Measurements from ENCODE around the gene CREBBP. TPM values are rescaled to one million over a fixed set of nuclear protein-coding genes. Genes with fewer than 3 reads are reported as not detected.

The CREBBP gene
- total RNA-seq, 1 donor, result 109 TPM

DNA sequence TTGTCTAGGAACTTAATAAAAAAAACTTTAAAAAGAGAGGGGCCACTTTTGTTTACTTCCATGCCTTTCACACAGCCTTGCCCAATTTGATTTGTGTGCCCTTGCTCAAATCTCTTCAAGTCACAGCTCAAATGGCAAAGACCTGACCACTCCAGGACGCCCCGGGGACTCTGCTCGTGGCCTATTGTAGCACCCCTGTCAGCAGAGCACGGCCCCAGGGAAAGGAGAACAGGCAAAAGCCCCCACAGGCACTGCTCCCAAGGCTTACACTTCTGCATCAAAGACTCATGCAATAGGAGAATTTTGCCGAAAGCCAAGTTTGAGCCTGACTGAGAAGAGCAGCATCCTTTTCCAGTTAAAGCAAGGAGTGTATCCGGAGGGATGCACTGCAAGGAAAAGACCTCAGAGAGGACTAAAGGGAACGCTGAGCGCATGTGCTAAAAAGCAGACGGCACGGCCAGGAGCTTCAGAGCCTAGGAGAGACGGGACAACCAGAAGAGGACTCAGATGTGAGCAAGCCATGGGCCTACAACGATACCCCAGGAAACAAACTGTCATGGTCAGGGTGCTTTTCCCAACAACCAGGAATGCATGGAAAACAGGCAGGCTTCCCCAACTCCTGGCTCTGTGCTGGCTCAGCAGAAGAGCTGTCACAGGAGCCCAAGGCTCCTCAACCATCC is 8.2 kb downstream of the CREBBP start:
- Histone ChIP-seq H3K4me3 (ENCODE audit: low read length) (no peak overlapping the region), H3K4me1 (ENCODE audit: insufficient read depth, low read length) (peaks cover 77% of the 10 kb centered on the region), H3K9me3 (ENCODE audit: low read depth, low read length) (no peaks in the 10 kb centered on the region), H3K27me3 (ENCODE audit: insufficient read depth, low read length) (no peaks in the 10 kb centered on the region)

DNA sequence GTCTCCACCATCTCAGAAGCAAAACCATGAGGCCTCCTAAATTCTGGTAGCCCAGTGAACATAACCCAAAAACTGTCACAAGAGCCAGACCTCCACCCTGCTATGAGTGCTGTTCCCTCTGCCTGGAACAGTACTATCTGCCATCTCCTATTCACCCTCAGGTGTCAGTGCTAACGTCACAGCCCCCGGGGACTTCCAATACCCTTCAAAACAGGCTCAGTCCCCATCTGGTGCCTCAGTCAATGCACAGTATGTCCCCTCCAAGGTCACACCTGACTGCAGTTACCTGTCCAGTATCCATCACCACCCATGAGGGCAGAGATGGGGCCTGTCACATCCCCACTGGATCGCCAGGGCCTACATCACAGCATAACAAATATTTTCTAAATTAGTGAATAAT is 11.5 kb downstream of the CREBBP start:
- no peaks in the 10 kb centered on the region for H3K27me3 ChIP-seq (ENCODE audit: insufficient read depth, low read length)
- H3K4me1 ChIP-seq (ENCODE audit: insufficient read depth, low read length), result peaks cover 70% of the 10 kb centered on the region
- no peak overlapping the region for H3K4me3 ChIP-seq (ENCODE audit: low read length)
- no peaks in the 10 kb centered on the region for H3K9me3 ChIP-seq (ENCODE audit: low read depth, low read length)

DNA sequence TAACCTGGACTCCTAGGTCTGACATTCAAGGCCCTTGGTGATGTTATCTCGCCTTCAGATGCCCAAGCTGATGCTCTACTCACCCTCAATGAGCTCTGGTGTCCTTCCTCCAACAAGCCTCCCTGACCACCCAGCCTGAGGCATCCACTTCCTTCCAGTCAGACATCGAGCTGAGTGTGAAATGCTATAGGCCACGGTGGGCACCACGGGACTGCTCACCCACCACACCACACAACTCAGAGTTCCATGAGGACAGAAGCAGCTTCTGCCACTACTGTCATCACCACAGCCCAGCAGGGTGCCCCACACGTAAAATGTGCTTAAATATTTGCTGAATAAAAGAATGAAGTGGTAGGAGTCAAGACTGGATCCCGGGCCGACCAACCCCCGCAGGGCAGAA is 12.0 kb downstream of the CREBBP start:
- no peaks in the 10 kb centered on the region for H3K9me3 ChIP-seq (ENCODE audit: low read depth, low read length)
- H3K4me3 ChIP-seq (ENCODE audit: low read length), result no peak overlapping the region
- H3K27me3 ChIP-seq (ENCODE audit: insufficient read depth, low read length), result no peaks in the 10 kb centered on the region
- H3K4me1 ChIP-seq (ENCODE audit: insufficient read depth, low read length), result peaks cover 70% of the 10 kb centered on the region

DNA sequence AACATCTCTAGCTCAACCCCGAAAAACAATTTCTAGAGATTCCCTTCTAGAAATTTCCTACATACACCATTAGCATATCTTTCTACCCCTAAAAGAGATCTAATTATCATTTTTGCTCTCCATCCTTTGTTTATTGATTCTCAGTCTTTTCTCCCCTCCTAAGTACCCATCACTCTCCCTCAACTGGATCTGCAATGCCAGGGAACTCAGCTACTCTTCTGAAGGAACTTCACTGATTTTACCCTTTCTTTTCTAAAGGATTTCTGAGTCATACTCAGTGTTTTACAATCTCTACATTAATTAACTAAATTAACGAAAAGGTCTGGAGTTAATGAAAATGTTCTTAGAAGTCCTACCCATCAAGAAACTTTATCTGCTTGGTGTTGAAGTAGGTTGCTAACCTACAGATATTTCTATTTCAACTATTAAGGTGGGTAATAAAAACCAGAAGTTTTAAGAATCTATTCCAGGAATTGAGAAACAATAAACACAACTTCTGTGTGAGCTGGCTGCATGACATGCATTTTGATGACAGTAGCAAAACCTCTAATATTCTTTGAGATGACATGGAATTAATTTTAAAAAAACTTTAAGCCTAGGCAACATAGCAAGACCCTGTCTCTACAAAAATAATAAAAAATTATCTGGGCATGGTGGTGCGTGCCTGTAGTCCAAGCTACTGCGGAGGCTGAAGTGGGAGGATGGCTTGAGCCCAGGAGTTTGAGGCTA is 13.6 kb downstream of the CREBBP start:
- Histone ChIP-seq H3K4me1 (ENCODE audit: insufficient read depth, low read length) (peaks cover 73% of the 10 kb centered on the region), H3K9me3 (ENCODE audit: low read depth, low read length) (no peaks in the 10 kb centered on the region)

DNA sequence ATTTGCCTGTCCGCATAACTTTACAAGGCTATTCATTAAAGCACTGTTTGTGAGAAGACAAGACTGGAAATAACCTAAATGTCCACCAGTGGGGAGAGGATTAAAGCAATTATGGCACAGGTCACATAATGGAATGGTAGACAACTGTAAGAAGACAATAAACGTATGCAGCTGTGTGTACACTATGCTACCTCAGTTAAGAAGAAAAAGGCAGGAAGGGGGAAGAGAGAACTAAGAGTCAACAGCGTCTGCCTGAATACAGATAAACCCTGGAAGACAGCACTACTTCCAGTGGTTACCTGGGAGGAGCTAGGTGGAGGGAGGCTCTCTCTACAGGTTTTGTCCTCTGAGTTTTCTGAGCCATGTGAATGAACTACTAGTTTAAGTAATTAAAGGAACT is 15.3 kb downstream of the CREBBP start:
- H3K27me3 ChIP-seq (ENCODE audit: insufficient read depth, low read length), result no peaks in the 10 kb centered on the region
- no peaks in the 10 kb centered on the region for H3K9me3 ChIP-seq (ENCODE audit: low read depth, low read length)
- peaks cover 79% of the 10 kb centered on the region for H3K4me1 ChIP-seq (ENCODE audit: insufficient read depth, low read length)
- no peak overlapping the region for H3K4me3 ChIP-seq (ENCODE audit: low read length)

More for the DNA sequence above, 13.6 kb downstream of the CREBBP start:
- H3K27me3 ChIP-seq (ENCODE audit: insufficient read depth, low read length), result no peaks in the 10 kb centered on the region
- no peak overlapping the region for H3K4me3 ChIP-seq (ENCODE audit: low read length)

DNA sequence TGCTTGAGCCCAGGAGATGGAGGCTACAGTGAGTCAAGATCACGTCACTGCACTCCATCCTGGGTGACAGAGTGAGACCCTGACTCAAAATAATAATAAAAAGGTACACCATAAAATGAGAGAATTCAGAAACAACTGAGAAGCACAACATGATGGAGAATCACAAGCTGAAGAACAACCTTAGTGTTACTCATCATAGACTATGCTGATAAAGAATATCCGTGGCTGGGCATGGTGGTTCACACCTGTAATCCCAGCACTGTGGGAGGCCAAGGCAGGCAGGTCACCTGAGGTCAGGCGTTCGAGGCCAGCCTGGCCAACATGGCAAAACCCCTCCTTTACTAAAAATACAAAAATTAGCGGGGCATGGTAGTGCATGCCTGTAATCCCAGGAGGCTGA is 16.0 kb downstream of the CREBBP start:
- Histone ChIP-seq H3K9me3 (ENCODE audit: low read depth, low read length) (no peaks in the 10 kb centered on the region), H3K4me3 (ENCODE audit: low read length) (no peak overlapping the region), H3K27me3 (ENCODE audit: insufficient read depth, low read length) (no peaks in the 10 kb centered on the region), H3K4me1 (ENCODE audit: insufficient read depth, low read length) (peaks cover 86% of the 10 kb centered on the region)

DNA sequence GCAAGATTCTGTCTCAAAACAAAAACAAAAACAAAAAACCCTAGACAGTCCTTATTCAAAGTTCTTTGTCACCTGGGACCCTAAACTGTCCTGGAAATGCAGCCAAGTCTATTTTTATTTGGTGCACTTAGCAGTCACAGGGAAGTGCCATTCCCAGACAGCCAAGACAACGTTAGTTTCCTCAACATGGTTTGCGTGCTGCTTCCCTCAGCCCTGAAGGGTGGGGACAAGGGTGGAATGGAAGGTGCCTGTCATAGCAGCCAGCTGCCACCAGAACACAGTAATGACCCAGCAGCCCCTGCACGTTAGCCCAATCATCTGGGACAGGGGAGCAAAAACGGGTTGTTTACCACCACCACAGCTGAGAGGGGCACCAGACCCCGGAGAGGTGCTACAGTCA is 16.9 kb downstream of the CREBBP start:
- H3K4me1 ChIP-seq (ENCODE audit: insufficient read depth, low read length), result peaks cover 88% of the 10 kb centered on the region
- no peaks in the 10 kb centered on the region for H3K9me3 ChIP-seq (ENCODE audit: low read depth, low read length)
- H3K27me3 ChIP-seq (ENCODE audit: insufficient read depth, low read length), result no peaks in the 10 kb centered on the region

DNA sequence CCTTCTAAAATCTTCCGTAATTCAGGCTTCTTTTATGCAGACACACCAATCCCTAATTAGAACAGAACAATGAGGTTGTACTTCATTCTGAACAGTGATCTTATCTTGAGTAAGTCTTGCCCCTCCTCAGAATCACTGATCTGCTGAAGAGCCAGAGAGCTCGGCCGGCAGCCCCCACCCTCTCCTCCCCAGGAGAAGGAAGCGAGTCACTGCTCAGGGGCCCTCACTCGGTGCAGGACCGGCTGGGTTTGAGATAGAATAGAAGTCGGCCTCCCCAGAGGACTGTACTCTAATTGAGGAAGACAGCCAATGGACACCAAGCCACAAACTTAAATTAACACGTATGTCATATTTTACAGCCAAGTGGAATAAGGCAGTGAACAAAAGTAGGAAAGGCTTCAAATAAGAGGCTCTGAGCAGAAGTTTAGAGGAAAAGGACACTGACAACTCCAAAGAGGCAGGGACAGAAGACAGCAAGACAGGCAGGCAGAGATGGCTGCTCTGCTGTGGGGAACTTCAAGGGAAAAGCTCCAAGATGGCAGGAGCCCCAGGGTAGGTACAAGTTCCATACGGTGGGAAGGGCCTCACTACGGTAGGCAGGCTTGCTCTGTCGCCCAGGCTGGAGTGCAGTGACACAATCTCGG is 18.6 kb downstream of the CREBBP start:
- no peaks in the 10 kb centered on the region for H3K27me3 ChIP-seq (ENCODE audit: insufficient read depth, low read length)
- H3K4me3 ChIP-seq (ENCODE audit: low read length), result no peak overlapping the region
- no peaks in the 10 kb centered on the region for H3K9me3 ChIP-seq (ENCODE audit: low read depth, low read length)
- peaks cover 88% of the 10 kb centered on the region for H3K4me1 ChIP-seq (ENCODE audit: insufficient read depth, low read length)

More for the DNA sequence above, 16.9 kb downstream of the CREBBP start:
- H3K4me3 ChIP-seq (ENCODE audit: low read length), result no peak overlapping the region

DNA sequence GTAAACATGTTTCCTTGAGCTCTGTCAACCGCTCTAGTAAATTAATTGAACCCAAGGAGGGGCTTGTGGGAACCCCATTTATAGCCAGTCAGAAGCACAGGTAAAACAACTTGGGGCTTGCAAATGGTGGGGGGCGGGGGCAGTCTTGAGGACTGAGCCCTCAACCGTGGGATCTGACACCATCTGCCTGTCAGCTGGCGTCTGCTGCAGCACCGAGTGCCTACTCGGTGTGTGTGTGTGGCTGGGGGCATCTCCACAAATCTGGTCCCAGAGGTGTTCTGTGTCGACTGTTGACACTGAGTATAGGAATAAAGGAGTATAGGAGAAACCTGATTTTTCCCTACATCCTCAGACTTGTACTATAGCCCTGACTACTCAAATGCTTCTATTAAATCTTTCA is 20.6 kb downstream of the CREBBP start:
- Histone ChIP-seq H3K27me3 (ENCODE audit: insufficient read depth, low read length) (no peaks in the 10 kb centered on the region), H3K4me1 (ENCODE audit: insufficient read depth, low read length) (peaks cover 98% of the 10 kb centered on the region), H3K4me3 (ENCODE audit: low read length) (no peak overlapping the region), H3K9me3 (ENCODE audit: low read depth, low read length) (no peaks in the 10 kb centered on the region)

DNA sequence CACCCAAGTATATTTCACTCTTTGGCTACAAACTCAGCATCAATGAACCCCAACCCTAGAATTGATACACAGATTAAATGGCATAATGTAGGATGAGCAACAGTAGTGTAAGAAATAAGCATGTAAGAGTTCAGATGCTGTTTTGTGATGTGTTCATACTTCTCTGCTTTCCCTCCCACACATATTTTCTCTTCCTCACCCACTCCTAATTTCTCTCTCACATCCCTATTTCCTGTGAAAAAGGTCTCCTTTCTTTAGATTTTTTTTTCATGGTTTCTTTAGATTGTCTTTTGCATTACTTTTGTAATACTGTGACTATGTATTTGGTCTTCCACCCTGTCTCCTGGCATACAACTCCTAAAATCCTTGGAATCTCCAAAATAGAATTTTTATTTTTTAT is 21.7 kb downstream of the CREBBP start:
- H3K4me3 ChIP-seq (ENCODE audit: low read length), result no peak overlapping the region
- H3K4me1 ChIP-seq (ENCODE audit: insufficient read depth, low read length), result peaks cover 98% of the 10 kb centered on the region
- H3K9me3 ChIP-seq (ENCODE audit: low read depth, low read length), result no peaks in the 10 kb centered on the region
- H3K27me3 ChIP-seq (ENCODE audit: insufficient read depth, low read length), result no peaks in the 10 kb centered on the region

DNA sequence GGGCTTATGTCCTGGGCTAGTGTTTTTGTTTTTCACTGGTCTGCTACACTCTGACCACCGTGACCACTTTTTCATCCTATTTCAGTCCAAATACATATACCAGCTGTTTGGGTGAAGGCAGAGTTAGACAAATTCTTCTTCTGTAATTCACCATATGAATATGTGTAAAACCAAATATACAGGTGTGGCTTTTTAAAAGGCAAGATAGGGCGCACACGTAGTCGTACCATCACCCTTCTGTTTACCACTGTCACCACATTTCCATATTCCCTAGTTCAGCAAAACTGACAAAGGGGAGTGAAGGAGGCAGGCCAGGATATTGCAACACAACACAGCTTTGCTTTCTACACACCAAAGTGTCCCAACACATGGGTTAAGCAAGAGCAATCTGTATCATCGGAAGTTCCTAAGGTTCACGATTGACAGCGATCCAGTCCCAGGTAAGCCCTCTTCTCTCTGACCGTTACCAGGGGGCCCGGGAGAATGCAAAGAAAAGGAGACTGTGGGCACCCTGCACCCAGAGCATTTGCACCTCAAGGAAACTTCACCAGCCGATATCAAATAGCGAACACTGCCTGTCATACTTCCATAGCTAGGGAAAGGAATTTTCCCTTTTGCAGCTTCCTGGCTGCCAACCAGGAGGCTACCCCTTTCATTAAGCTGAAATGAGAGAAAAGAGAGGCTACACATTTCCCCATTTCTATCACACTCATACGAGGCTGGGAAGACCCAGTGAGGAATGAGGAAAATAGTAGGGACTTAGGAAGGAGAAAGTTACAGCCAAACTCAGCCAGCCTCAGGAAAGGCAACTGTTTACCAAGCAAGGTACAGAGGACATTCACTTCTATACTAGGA is 23.1 kb downstream of the CREBBP start:
- Histone ChIP-seq H3K4me1 (ENCODE audit: insufficient read depth, low read length) (peaks cover 98% of the 10 kb centered on the region), H3K4me3 (ENCODE audit: low read length) (no peak overlapping the region), H3K27me3 (ENCODE audit: insufficient read depth, low read length) (no peaks in the 10 kb centered on the region), H3K9me3 (ENCODE audit: low read depth, low read length) (no peaks in the 10 kb centered on the region)

DNA sequence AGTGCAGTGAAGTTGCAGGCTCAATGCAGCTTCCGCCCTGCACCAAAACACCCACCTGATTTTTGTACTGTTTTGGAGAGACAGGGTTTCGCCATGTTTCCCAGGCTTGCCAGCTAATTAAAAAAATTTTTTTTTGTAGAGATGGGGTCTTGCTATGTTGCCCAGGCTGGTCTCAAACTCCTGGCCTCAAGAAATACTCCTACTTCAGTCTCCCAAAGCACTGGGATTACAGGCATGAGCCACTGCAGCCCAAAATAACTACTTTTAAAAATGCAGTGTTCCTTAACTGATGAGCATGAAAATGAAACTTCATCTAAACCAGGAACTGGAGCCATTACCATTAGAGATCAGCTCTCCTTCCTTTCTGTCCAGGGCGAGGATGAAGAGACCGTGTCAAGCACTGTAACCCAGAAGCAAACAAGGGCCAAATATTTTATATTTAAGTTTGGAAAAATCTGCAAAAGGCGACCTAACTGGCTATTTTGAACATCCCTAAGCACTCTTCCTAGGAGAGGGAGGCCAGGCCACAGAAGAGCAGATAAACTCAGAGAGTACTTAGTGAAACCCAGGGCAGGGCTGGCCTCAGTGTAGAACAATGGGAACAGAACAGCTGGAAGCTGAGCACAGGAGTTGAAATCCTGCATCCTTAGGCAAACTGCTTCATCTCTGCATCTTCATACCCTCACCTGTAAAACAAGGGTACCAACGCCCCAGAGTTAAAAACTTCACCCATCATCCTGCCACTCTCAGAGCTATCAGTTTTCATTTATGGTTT is 24.0 kb downstream of the CREBBP start:
- Histone ChIP-seq H3K9me3 (ENCODE audit: low read depth, low read length) (no peaks in the 10 kb centered on the region), H3K4me1 (ENCODE audit: insufficient read depth, low read length) (peaks cover 90% of the 10 kb centered on the region), H3K4me3 (ENCODE audit: low read length) (no peak overlapping the region), H3K27me3 (ENCODE audit: insufficient read depth, low read length) (no peaks in the 10 kb centered on the region)

DNA sequence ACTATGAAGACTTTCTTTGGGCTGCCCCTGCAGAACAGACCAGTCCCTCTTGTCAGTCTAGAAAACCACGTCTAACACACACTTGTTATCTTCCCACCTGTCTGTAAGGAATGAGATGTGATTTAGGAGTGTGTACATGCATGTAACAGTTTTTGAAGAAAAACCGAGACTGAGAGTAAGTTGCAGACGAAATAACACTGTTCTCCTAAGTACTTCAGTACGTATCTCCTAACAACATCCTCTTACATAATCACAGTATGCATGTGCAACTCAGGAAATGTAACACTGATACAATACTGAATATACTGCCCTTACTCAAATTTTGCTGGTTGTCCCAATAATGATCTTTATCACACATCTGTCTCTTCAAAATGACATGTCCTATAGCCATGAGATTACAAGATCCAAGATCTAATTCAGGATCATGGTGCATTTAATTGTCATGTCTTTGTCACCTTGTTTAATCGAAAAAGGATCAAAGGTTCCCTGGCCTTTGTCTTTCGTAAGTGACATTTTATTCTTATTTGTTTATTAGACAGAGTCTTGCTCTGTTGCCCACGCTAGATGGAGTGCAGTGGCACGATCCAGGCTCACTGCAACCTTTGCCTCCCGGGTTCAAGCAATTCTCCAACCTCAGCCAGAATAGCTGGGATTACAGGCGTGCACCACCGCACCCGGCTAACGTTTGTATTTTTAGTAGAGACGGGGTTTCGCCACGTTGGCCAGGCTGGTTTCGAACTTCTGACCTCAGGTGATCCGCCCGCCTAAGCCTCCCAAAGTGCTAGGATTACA is 25.6 kb downstream of the CREBBP start:
- Histone ChIP-seq H3K9me3 (ENCODE audit: low read depth, low read length) (no peaks in the 10 kb centered on the region), H3K27me3 (ENCODE audit: insufficient read depth, low read length) (no peaks in the 10 kb centered on the region), H3K4me3 (ENCODE audit: low read length) (no peak overlapping the region), H3K4me1 (ENCODE audit: insufficient read depth, low read length) (peaks cover 75% of the 10 kb centered on the region)

DNA sequence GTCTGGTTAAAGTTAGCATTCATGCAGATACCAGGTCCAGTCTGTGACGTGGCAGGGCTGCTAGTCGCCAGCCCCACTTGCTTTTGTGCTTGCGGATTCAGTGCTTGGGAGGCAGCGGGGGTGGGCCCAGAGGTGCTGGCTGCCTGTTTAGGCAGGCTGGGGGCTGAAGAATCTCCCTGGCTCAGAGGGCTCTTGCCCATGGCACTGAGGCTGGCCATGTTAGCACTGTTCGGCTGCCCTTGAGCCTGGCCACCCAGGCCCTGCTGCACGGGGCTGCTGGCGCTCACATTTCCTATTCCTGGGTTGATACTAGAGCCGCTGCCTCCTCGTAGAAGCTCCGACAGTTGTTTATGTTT is 30.0 kb downstream of the CREBBP start:
- Histone ChIP-seq H3K9me3 (ENCODE audit: low read depth, low read length) (no peaks in the 10 kb centered on the region), H3K4me3 (ENCODE audit: low read length) (no peak overlapping the region), H3K27me3 (ENCODE audit: insufficient read depth, low read length) (no peaks in the 10 kb centered on the region), H3K4me1 (ENCODE audit: insufficient read depth, low read length) (peaks cover 31% of the 10 kb centered on the region)

Data from mononuclear cell (primary cell).